Fibroblast of lung (primary cell): ENCODE measurements around the gene ZBTB11. TPM values are rescaled to one million over a fixed set of nuclear protein-coding genes. Genes with fewer than 3 reads are reported as not detected.

Experiments used
- DNase-seq, 2 donors: peaks; one replicate each; pipeline versions ENCODE4 v3.0.0 to v3.0.0-alpha.2; 2010; ENCODE audit warnings: low read depth in 2 of 2
- H2AFZ ChIP-seq: 2 replicates; pipeline ENCODE4 v1.5.1; 2012; ENCODE audit warnings: low read length, control low read depth, inconsistent platforms
- H3K27ac ChIP-seq: 2 replicates; pipeline ENCODE4 v1.5.1; 2011; ENCODE audit warnings: low read length, control low read depth; ENCODE audit not compliant: insufficient read depth
- H3K27me3 ChIP-seq: 2 replicates; pipeline ENCODE4 v1.5.1; 2011; ENCODE audit warnings: mild to moderate bottlenecking, low read length; ENCODE audit not compliant: control insufficient read depth, insufficient read depth
- H3K36me3 ChIP-seq: 2 replicates; pipeline ENCODE4 v1.5.1; 2011; ENCODE audit warnings: low read length; ENCODE audit not compliant: control insufficient read depth, insufficient read depth
- H3K4me1 ChIP-seq: 2 replicates; pipeline ENCODE4 v1.5.1; 2011; ENCODE audit warnings: low read length; ENCODE audit not compliant: control insufficient read depth, insufficient read depth; ENCODE audit errors: extremely low read depth
- H3K4me2 ChIP-seq: 2 replicates; pipeline ENCODE4 v1.5.1; 2011; ENCODE audit warnings: low read length, control low read depth; ENCODE audit not compliant: insufficient read depth; ENCODE audit errors: extremely low read depth
- H3K4me3 ChIP-seq, 4 experiments: fragments of 200-600 bp in 1 of 4; sonication (generic) in 1 of 4; replicated peaks in 1 of 4; 2 replicates each; pipeline ENCODE4 v1.5.1; 2011 to 2016; ENCODE audit warnings: low read length in 4 of 4, low read depth in 3 of 4, mild to moderate bottlenecking in 3 of 4, control low read depth in 2 of 4, inconsistent platforms in 1 of 4, mixed read lengths in 1 of 4; ENCODE audit not compliant: insufficient read depth in 1 of 4; ENCODE audit errors: control extremely low read depth in 1 of 4
- H3K79me2 ChIP-seq: 2 replicates; pipeline ENCODE4 v1.5.1; 2012; ENCODE audit warnings: mild to moderate bottlenecking, low read length, inconsistent platforms; ENCODE audit not compliant: control insufficient read depth, insufficient read depth
- H3K9ac ChIP-seq: 2 replicates; pipeline ENCODE4 v1.5.1; 2011; ENCODE audit warnings: mild to moderate bottlenecking, low read length, control low read depth; ENCODE audit not compliant: insufficient read depth
- H3K9me3 ChIP-seq: 2 replicates; pipeline ENCODE4 v1.5.1; 2012; ENCODE audit warnings: low read depth, low read length; ENCODE audit not compliant: control insufficient read depth, insufficient read depth
- H4K20me1 ChIP-seq: 2 replicates; pipeline ENCODE4 v1.5.1; 2011; ENCODE audit warnings: low read length; ENCODE audit not compliant: control insufficient read depth, insufficient read depth; ENCODE audit errors: extremely low read depth
- CTCF ChIP-seq, 2 donors: IDR thresholded peaks in 1 of 2; conservative IDR thresholded peaks in 1 of 2; 1 replicate in 1 of 2; 2 replicates in 1 of 2; pipeline ENCODE4 v1.5.1; 2011 to 2012; ENCODE audit warnings: low read length in 2 of 2, control low read depth in 1 of 2, inconsistent platforms in 1 of 2, low read depth in 1 of 2, mild to moderate bottlenecking in 1 of 2
- EZH2 ChIP-seq: IDR thresholded peaks from 2 replicates; pipeline ENCODE4 v1.5.1; 2012; ENCODE audit warnings: low read length, control low read depth, mild to moderate bottlenecking; ENCODE audit errors: missing control alignments
- polyA plus RNA-seq, 2 donors: library from polyadenylated mRNA; depleted of rRNA in 1 of 2; stranded (reverse) in 1 of 2; unstranded in 1 of 2; fragments of >200 nt; gene quantifications; 2 replicates each; pipeline ENCODE4 v1.2.1, GENCODE V29; 2011 to 2012; ENCODE audit warnings: missing spikeins in 1 of 2
- total RNA-seq: library from RNA; depleted of rRNA; stranded (reverse); fragments of >200 nt; gene quantifications from 2 replicates; pipeline ENCODE4 v1.2.1, GENCODE V29; 2014

The ZBTB11 gene
- total and polyA plus RNA-seq, 2 donors (not counting 1 experiment from before 2014, with no cell fraction given) = 11.4 to 26.6 TPM

- TF ChIP-seq EZH2 (no peak), CTCF (conservative IDR thresholded peaks at IDR 0.05 in 1 of 2, IDR thresholded peaks at IDR 0.05 in 1 of 2; ENCODE audit: low read depth in 1 of 2, low read length in 2 of 2) (no peak)
- H3K36me3 ChIP-seq = no peaks in the 10 kb centered on the region
- no peaks in the 10 kb centered on the region for H3K9me3 ChIP-seq
- H3K4me1 ChIP-seq = no peaks in the 10 kb centered on the region
- H3K4me3 ChIP-seq = no peak overlapping the region
- no peaks in the 10 kb centered on the region for H4K20me1 ChIP-seq
- H3K27me3 ChIP-seq = peaks cover 5% of the 10 kb centered on the region
- no peak overlapping the region for H2AFZ ChIP-seq
- H3K9ac ChIP-seq = no peak overlapping the region
- H3K27ac ChIP-seq = no peak overlapping the region
- H3K4me2 ChIP-seq = no peak overlapping the region
- DNase-seq = no peak
- H3K79me2 ChIP-seq = no peaks in the 10 kb centered on the region
These were observed 45.7 kb downstream of the ZBTB11 start for GRCh38 chr3:101631098-101631796.

GRCh38 chr3:101629219-101629618, 47.7 kb downstream of the ZBTB11 start:
- H3K36me3 ChIP-seq = no peaks in the 10 kb centered on the region
- H3K4me1 ChIP-seq = no peaks in the 10 kb centered on the region
- H3K79me2 ChIP-seq = no peaks in the 10 kb centered on the region
- H3K9ac ChIP-seq = no peak overlapping the region
- no peaks in the 10 kb centered on the region for H3K27me3 ChIP-seq
- no peak for DNase-seq
- TF ChIP-seq EZH2 (no peak), CTCF (conservative IDR thresholded peaks at IDR 0.05 in 1 of 2, IDR thresholded peaks at IDR 0.05 in 1 of 2; ENCODE audit: low read depth in 1 of 2, low read length in 2 of 2) (no peak)
- no peak overlapping the region for H2AFZ ChIP-seq
- no peaks in the 10 kb centered on the region for H3K9me3 ChIP-seq
- no peak overlapping the region for H3K4me2 ChIP-seq
- H3K27ac ChIP-seq = no peak overlapping the region
- H3K4me3 ChIP-seq = no peak overlapping the region
- H4K20me1 ChIP-seq = no peaks in the 10 kb centered on the region

- TF ChIP-seq EZH2 (no peak), CTCF (conservative IDR thresholded peaks at IDR 0.05 in 1 of 2, IDR thresholded peaks at IDR 0.05 in 1 of 2; ENCODE audit: low read depth in 1 of 2, low read length in 2 of 2) (no peak)
- H3K9me3 ChIP-seq = no peaks in the 10 kb centered on the region
- H2AFZ ChIP-seq = no peak overlapping the region
- H4K20me1 ChIP-seq = no peaks in the 10 kb centered on the region
- H3K27me3 ChIP-seq = no peaks in the 10 kb centered on the region
- H3K79me2 ChIP-seq = no peaks in the 10 kb centered on the region
- no peaks in the 10 kb centered on the region for H3K36me3 ChIP-seq
- H3K27ac ChIP-seq = no peak overlapping the region
- no peak overlapping the region for H3K4me2 ChIP-seq
- H3K4me3 ChIP-seq = no peak overlapping the region
- H3K4me1 ChIP-seq = no peaks in the 10 kb centered on the region
- H3K9ac ChIP-seq = no peak overlapping the region
- no peak for DNase-seq
These were observed 51.1 kb downstream of the ZBTB11 start for GRCh38 chr3:101625879-101626278.
